ENCODE results near the gene NOP14.
"Not testable (repeated sequence)": the region's sequence is repeated elsewhere in the genome, so short reads cannot be mapped to it uniquely, and the experiment has no call there.

Gene NOP14

DNA sequence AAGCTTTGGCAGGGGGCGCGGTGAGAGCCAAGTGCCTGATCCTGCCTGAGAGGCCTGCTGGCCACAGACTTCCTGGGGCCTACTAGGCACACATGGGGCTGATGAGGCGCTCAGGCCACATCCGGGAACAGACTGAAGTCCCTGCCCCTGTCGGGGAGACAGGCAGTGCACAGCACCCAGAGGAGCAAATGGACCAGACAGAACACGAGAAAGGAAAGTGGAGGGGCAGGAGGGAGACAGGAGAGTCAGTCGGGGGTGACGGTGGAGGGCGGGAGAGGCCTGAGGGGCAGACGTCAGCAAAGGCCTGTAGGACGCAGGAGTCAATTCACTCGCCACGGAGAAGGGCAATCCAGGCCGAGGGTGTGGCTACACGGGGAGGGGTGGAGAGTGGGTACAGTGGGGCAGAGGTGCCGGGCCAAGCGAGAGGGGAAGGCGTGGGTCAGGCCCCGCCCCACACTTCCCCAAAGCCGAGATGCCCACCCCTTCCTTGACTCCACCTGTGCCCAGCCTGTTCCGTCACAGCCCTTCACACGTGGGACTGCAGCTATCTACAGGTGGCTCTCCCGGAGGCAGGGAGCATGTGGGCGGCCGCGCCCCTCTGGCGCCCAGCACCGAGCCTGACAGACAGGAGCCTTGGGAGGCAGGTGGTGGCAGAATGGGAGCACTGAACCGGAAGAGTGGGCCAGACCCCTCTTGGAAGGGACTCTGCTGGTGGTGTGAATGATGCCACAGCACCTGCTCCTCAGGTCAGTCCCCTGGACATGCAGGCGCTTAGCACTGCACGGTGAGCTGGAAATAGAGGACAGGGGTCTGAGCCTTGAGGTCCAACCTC lies 20.5 kb downstream of the NOP14 start:
- no peak for DNase-seq (ENCODE audit: low read depth in 2 of 2)

DNA sequence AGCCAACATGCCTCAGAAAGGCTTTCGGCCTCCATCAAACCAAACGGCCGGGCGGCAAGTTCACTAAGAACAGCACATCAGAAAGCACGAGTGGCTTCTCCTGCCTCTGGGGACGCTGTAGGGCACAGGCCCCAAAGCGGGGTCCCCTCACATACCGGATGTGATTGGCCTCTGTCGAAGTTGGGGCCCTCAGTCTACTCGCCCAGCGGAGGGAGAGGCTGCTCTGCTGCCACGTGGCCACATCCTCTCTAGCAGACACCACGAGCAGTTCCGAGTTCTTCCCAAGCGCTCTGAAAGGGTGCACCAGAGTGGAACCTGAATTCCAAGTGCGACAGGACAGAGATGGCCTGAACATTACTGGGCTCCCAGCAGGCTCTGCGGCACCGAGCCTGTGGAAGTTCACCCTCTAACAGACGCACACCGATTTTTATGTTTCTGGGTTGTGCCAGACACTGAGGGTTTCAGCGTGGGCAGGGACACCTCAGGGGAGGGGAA lies 21.1 kb downstream of the NOP14 start:
- no peak for DNase-seq (ENCODE audit: low read depth in 2 of 2)

DNA sequence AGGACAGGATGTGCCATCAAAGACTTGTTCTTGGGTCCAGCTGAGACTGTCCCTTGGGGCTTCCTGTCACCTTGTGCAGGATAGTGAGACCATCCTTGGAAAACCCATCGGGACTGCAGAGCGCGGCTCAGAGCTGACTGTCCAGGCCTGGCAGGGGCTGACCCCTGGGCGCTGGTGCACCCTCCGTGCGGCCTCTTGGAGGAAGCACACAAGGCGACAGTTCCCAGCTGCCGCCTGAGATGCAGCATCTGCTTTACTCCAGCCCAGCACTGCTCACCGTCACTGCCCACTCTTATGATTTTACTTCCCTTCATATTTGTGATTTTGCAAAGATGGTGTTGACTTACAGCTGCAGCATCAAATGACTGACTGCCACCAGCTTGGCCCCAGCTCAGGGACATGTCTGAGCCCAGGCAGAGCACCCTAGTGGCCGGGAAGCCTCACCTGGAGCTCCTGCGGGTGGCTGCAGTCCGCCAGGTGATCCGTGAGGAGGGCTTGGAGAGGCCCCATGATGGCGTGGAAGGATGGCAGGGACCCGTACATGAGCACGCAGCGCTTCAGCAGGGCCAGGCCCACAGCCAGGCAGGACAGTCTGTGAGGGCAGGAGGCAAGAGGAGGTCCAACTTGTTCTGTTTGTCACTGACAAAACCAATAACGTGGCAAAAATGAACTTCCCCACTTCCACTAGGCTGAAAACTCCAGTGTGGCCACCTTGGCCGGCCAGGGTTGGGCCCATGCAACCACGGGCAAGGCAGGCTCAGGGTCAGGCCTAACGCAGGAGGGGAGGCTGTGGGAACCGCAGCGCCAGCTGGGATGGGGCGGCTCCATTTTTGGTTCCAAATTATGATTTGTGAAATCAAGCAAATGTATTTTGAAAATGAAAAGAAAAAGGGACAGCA lies 21.8 kb downstream of the NOP14 start:
- DNase-seq (ENCODE audit: low read depth in 2 of 2) = no peak

DNA sequence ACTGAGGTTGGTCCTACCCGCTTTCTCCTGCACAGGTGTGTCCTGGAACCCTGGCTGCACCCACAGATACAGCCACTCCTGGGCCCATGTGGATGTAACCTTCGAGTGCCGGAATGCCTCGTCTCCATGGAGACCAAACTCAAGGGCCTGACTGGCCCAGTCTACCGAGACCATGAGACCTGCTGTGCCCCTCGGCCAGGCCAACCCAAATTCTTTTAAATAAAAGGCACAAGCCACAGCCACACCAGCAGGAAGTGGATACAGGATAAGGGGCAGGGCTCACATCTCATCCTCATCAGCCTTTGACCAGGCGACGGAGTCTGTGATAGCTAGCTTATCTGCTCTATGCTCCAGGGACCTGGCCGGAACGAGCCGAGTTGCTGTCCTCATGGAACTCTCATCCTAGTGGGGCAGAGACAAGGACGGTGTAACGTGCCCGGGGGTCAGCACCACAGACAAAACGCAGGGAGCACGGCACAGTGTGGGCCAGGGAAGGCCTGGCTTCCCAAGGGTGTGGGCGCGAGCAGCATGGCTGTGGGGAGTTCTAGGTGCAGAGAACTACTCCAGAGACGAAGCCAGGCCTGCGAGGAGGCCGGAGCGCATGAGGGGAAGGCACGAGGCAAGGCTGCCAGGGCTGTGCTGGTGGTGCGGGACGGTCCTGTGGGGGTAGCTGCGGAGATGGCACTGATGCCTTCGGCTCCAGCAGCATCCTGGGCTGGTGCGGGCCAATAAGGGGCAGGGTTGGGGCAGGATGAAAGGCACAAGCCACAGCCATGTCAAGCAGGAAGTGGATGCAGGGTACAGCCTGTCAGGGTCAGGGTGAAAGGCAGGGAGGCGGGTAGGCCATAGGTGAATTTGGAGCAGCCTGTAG lies 22.7 kb downstream of the NOP14 start:
- no peak for DNase-seq (ENCODE audit: low read depth in 2 of 2)

DNA sequence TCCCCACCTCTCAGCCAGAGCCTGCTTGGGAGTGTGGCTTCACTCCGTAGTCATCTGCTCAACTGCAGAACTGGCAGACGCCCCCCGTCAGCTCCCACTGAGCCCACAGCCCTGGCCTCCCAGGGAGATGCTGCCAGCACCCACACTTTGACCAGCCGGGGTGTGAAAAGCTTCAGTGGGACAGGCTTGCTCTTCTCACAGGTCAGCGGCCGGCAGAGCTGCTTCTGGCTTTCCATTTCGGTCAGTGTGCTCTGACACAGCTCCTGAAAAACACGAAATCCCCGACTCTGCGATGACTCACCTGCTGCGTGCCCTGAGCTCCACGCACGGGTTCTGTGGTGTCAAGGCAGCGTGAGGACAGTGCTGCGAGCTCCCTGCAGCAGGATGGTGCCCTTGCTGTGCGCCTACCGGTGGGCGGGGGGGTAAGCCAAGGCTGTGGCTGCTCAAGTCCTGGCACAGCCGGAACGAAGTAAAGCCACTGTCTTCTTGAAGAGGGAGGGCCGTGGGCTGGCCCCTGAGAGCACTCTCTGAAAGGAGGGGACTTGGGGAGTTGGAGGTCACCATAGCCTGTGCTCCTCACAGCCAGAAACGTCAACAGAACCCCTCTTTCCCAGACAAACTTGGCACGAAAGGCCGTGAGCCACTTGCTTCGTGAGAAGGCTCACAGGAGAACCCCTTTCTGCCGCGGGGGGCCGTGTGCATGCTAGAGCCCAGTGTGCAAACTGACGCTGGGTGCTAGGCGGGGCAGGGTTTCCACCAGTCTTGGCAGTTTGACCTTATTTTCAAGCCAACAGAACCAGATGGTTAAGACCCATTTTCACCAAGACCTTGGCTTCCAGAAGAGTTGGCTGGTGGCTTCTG lies 23.6 kb downstream of the NOP14 start:
- no peak for DNase-seq (ENCODE audit: low read depth in 2 of 2)

DNA sequence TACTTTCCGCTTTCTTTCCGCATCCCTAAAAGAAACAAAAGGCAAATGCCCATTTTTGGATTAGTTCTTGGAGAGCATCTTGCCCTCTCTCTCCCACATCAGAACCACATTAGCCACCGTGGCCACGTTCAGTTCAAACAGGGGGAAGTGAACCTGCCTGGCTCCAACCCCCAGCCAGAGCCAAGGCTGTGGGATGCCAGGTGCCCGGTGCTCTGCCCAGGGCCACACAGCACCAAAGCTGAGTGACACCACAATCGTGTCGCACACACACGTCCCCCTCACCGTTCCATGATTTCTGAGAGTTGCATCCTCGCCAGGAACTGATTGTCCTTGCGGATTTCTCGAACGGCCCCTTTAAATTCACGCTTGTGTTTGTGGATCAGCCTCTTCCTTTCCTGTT lies 24.3 kb downstream of the NOP14 start:
- no peak for DNase-seq (ENCODE audit: low read depth in 2 of 2)

DNA sequence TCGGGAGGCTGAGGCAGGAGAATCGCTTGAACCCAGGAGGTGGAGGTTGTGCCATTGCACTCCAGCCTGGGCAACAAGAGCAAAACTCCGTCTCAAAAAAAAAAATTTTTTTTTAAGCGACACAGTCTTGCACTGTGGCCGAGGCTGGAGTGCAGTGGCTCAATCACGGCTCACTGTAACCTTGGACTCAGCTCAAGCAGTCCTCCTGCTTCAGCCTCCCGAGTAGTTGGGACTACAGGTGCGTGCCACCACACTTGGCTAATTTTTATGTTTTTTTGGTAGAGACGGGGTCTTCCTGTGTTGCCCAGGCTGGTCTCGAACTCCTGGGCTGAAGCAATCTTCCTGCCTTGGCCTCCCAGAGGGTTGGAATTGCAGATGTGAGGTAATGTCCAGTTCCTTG lies 24.8 kb downstream of the NOP14 start:
- DNase-seq (ENCODE audit: low read depth in 2 of 2) = not testable (repeated sequence)

DNA sequence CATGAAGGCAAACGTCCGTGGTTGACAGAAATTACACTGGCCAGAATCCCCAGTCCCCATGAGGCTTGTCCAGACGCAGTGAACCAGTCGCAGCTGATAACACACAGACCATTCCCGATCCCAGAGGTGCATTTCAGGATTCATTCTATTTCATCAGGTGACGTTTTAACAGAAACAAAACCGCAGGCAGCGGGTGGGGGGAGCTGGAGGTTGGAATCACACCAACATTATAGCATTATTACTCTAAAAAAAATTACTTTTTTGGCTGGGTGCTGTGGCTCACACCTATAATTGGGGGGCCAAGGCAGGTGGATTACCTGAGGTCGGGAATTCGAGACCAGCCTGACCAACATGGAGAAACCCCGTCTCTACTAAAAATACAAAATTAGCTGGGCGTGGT lies 25.2 kb downstream of the NOP14 start:
- no peak for DNase-seq (ENCODE audit: low read depth in 2 of 2)

DNA sequence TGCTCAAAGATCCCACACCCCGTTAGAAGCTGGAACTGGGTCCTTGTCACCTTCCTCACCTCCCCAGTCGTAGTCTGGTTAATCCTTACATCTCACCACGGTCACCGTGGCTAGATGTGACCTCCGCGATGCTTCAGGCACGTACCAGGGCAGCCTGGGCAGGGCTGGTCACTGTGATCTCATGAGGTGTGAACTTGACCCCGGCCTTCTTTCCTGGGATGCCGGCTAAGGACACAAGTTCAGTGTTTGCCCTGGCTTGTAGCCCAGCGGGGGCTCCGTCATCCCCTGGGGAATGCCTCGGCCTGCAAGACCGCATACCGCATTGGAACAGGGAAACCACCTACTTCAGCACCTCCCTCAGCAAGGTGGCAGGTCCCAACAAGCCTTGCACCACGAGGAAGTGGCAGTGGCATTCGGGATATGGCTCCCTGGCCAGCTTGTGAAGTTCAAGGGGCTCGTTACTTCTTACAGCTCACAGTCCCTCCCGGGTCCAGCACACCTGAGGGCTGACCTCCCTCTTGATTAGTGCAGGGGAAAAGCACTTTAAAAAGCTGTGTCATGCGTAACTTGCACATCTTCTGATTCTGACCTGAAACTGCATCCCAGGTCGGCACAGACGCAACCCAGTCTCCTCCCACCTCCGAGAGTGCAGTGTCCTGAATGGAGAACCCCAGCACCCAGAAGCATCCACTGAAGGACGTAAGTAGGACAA lies 25.9 kb downstream of the NOP14 start:
- DNase-seq (ENCODE audit: low read depth in 2 of 2) = no peak

DNA sequence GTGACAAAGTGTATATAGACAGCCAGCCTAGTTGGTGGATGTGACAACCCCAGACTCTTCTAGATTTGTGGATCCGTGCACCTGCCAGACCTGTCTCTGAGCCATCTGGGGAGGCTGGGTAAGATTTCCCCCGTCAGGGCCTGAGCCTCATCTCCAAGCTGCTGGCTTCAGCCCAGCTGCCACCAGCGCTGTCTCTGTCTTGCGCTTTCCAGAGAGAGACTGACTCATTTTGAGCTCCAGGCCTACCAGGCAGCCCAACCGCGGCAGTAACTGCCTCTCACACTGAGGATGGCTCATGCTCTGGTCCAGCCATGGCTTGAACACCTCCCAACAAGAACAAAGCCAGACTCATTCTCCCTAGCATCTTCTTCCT lies 26.4 kb downstream of the NOP14 start:
- no peak for DNase-seq (ENCODE audit: low read depth in 2 of 2)

DNA sequence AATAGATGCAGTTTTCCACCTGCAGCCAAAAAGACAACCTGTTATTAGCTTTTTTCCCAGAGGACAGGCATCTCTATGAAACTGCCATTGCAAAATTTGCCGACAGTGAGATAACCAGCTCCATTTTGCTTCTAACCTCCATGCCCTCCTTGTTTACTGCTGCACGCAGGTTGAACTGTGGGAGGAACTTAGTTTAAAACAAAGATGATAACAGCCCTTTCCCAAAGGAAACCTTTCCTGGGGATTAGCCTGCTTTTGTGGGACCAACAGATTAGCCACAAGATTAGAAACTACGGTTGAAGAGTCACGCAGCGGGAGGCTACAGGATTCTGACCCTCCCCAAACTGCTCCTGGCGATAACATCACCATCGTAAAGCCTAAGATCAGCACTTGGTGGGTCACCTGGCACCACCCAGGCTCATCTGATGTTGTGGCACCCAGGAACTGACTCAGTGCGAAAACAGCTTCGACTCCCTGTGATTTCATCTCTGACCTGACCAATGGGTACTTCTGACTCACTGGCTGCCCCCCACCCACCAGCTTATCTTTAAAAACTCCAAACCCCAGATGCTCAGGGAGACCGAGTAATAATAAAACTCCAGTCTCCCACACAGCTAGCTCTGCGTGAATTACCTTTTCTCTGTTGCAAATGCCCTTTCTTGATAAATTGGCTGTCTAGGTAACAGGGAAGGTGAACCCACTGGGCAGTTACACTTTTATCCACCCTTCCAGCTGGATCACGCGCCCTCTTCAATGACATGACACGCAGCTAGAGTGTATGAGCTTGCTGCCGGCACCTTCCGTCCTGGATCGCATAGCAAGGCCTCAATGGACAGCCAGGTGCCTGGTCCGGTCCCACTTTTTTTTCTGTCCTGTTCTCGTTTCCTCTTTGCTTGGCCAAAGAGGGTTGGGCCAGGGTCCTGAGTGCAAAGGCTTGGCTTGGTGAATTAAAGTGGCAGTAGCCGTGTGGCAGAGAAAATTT lies 27.2 kb downstream of the NOP14 start:
- peak in 1 of 2 donors; percentile 57 for DNase-seq (ENCODE audit: low read depth in 2 of 2)

DNA sequence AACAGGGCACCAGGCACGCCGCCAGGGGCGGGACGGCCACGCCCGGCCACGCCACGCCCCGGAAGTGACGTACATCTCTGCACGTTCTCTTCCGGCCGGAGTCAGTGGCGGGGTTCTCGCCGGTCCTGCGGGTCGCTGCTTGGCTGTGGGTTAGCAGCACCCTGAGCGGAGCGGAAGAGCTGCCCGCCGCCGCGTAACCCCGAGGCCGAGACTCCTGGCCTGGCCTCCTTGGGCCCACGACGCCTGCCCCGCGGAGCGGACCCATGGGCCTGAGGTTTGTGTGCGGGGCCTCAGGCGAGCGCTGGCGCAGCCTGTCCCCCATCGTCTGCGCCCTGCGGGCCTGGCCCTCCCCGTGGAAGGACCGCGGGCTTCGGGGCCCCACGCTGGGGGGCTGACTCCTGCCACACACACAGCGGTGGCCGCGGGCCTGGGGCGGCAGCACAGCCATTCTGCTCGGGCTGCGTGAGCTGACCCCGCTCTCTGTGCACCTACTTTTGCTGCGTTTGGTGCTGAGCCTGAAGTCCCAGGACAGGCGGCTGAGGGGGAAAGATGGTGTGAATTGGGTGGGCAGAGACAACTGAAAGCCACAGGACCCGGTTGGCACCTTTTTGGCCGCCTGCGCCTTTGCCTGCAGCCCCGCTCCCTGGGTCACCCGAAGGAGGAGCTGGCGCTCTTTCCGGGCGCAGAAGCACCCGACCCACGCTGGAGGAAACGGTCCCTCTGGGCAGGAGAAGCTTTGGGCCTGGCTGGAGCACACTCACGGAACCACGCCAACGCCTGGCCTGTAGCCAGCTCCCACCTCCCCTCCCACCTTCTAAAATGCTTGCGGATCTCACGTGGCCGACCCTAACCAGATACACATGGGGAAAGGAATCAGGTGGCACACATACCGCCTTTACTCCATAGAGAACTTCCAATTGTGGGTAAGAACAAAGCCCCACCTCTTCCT lies 28.1 kb downstream of the NOP14 start:
- peak; percentile 88 to 95 for DNase-seq (ENCODE audit: low read depth in 2 of 2)

DNA sequence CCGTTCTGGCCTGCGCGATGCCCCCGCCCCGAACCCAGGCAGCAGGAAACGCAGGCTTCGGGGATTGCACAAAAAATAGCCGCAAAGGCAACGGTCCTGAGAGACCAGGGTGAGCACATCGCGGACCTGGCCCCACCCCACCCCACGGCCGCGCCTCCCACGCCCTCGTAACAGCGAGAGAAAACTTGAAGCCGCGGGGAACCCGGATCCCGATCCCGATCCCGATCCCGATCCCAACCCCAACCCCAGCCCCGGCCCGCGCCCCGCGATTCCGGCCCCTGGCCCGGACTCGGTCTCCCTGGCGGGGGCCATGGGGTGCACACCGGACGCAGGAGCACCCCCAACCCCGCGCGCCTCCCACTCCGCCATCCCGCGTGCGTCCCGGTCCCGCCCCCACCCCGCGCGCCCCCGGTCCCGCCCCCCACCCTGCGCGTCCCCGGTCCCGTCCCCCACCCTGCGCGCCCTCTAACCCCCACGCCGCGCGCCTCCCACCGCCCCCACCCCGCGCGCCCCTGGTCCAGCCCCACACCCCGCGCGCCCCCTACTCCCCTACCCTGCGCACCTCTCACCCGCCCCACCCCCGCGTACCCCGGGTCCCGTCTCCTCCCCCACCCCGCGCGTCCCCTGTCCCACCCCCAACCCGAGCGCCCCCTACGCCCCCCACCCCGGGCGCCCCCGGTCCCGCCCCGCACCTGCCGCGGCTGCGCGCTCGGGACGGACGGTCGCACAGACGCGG lies 29.0 kb downstream of the NOP14 start:
- DNase-seq (ENCODE audit: low read depth in 2 of 2) = no peak

DNA sequence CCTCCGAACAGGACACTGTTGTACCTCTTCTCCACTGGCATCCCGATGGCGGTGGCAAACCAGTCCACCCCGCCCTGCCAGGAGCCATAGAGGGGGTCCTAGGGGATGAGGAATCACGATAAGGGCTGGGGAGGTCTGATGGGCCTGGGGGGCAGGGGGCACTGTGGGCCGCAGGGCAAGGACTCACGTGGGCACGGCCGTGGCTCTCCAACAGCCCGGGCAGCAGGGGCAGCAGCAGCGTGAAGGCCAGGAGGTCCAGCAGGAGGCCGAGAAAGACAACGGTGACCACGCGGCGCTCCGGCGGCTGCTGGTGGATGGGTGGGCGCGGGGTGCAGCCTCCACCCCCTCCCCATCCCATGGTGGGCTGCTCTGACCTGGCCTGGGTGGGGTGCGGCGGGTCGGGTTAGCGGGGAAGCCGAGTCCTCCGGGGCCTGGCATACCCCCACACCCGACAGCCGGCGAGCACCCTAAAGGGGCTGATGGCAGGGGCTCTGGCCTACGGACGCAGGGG lies 29.6 kb downstream of the NOP14 start:
- DNase-seq (ENCODE audit: low read depth in 2 of 2) = no peak

DNA sequence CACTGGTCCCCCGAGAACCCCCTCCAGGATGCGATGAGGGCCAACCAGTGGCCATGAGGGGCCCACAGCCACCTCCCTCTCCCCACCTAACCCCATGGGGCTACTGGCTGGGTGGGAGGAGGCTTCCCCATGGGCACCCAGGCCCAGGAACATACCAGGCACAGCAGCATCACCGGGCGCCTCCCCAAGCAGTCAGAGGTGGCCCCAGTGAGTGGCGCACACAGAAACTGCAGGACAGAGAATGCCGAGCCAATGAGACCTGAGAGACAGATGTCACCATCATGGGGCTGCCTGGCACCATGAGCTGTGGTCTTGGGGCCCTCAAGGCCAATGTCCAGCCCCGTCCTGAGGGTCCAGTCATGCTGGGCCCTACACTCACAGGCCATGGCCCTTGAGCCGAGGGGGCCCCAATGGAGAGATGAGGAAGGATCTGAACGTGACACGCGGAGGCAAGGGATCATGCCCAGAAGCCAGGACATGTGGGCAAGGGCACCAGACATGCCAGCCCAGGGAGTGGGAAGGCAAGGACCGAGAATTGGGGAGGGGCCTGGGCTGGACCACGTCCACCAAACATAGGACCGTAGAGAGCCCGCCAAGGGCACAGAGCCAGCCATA lies 30.1 kb downstream of the NOP14 start:
- DNase-seq (ENCODE audit: low read depth in 2 of 2) = no peak

DNA sequence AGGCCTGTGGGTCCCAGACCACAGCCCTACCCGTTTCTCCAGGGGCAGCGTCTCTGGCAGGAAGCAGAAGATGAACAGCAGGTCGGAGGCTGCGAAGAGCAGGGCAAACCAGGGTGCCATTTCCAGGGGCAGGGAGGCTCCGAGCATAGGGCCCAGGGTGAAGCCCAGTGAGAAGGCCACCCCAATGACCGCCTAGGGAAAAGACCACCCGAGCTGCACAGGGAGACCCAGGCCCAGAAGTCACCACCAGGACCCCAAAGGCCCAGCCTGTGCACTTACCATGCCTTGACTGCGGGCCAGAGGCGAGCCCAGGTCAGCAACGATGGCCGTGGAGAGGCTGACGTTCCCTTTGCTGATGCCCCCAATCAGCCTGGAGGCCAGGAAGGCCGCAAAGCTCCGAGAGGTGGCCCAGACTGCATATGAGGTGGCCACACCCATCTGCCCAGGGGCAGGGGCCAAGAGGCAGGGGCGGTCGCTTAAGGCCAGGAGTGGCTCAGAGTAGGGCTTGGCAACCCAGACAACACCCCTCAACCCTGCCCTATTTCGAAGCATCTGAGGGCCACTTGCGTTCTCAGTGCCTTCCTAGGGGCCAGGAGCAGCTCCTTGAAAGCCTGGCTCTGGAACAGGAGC lies 30.8 kb downstream of the NOP14 start:
- no peak for DNase-seq (ENCODE audit: low read depth in 2 of 2)

Measured in activated CD8-positive, alpha-beta memory T cell treated with anti-CD3 and anti-CD28 coated beads for 4 hours (primary cell).